HG03457 (cell line): ENCODE measurements around the gene GOLGA6D.
"Not testable (repeated sequence)": the region's sequence is repeated elsewhere in the genome, so short reads cannot be mapped to it uniquely, and the experiment has no call there.

Experiments used
- ATAC-seq: cut with Tn5 transposase; IDR thresholded peaks from one replicate; pipeline ENCODE4 v1.9.1; 2021; ENCODE audit warnings: moderate number of reproducible peaks; ENCODE audit not compliant: unreplicated experiment

GOLGA6D gene, protein sequence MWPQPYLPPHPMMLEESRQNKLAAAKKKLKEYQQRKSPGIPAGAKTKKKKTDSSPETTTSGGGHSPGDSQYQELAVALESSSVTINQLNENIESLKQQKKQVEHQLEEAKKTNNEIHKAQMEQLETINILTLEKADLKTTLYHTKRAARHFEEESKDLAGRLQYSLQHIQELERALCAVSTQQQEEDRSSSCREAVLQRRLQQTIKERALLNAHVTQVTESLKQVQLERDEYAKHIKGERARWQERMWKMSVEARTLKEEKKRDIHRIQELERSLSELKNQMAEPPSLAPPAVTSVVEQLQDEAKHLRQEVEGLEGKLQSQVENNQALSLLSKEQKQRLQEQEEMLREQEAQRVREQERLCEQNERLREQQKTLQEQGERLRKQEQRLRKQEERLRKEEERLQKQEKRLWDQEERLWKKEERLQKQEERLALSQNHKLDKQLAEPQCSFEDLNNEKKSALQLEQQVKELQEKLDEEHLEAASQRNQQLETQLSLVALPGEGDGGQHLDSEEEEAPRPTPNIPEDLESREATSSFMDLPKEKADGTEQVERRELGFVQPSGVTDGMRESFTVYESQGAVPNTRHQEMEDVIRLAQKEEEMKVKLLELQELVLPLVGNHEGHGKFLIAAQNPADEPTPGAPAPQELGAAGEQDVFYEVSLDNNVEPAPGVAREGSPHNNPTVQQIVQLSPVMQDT

DNA sequence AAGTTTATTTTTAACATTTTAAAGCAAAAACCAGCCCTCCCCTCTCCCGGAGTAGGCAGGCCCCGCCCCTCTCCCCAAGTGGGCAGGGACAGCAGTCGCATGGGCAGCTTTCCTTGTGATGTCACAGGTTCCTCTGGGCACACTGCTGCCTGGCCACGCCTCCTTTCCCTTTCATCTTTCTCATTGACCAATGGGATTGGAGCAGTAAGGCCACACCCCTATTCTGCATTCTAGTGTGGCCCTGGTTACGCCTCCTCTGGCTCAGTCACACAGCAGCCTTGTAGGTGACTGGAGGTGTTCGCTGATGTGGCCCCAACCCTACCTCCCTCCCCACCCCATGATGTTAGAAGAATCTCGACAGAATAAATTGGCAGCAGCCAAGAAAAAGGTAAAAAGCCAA, at the start of gene GOLGA6D:
Gene GOLGA6D (plus strand): TSS at position 264 of the 400 bp plus-strand sequence. CDS start 41 bp downstream, at position 305.
- ATAC-seq: not testable (repeated sequence)

DNA sequence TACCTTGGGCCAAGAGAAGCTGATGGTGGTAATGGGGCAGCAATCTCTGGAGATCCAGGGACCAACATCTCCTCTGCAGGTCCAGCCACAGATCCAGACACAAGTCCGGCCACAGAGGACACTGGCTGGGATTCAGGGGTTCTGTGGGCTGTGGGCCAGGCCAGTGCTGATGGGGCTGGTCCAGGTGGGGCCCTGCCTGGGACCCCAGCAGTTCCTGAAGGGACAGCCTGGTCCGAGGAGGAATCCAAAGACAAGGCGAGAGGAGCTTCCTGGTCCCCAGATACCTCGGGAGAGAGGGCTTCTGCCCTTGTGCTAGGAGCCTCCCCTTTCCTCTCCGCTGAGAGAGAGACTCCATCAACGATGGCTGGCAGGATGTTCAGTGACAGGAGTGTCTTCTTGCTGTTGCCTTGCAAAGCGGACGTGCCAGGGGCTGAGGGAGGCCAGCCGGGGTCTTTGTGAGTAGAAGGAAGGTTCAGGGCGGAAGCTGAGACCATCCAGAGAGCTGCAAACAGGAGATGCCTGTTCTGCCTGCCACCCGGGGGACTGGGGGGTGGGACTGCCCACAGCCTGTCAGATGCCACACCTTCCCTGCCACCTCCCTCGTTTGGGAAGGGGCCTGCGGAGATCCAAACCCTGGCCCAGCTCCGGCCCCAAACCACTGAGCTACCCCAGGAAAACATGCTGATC, 49.0 kb upstream of the GOLGA6D start:
- no peak for ATAC-seq

GRCh38 chr15:75234191-75234810, 48.3 kb upstream of the GOLGA6D start:
- no peak for ATAC-seq

GRCh38 chr15:75235051-75235673, 47.5 kb upstream of the GOLGA6D start:
- no peak for ATAC-seq

- no peak for ATAC-seq
Measured at GRCh38 chr15:75235760-75236729, 46.6 kb upstream of the GOLGA6D start.

- ATAC-seq: no peak
Measured at GRCh38 chr15:75237316-75237982, 45.2 kb upstream of the GOLGA6D start.

DNA sequence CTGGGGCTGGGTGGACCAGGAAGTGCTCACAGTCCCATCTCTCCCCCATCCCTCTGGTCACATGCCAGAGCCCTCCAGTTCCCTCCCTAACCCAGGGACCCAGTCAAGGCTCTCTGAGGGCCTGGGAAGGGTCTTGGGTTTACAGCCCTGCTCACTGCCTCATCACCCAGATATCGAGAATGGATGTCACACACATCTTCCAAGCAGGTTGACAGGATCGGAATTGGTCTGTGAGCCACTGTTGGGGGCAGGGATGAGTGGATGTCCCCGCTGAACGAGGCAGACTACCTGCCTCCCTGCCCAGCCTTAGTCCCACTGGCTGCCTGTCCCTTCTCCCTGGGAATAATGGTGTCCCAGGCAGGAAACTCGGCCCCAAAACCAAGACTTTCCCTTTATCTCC, 44.5 kb upstream of the GOLGA6D start:
- no peak for ATAC-seq

- ATAC-seq: not testable (repeated sequence)
Measured at GRCh38 chr15:75245741-75246140, 36.9 kb upstream of the GOLGA6D start.

- not testable (repeated sequence) for ATAC-seq
Measured at GRCh38 chr15:75248991-75249390, 33.6 kb upstream of the GOLGA6D start.

DNA sequence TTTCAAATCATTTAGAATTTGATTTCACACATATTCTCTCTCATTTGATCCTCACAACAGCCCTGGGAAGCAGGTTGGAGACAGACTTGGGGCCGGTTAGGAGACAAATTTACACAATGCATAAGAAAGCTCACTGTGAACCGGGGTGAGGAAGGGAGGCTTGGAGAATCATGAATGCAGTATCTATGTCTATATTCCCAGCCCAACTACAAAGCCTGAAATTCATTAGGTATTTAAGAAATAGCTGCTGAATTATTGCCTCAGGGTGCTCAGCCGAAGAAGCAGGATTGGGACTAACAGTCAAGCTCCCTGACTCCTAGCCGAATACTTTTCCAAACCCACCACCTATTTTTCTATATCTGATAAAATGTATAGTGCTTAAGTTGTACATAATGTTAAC, 32.9 kb upstream of the GOLGA6D start:
- no peak for ATAC-seq

- not testable (repeated sequence) for ATAC-seq
Measured at GRCh38 chr15:75251343-75251742, 31.3 kb upstream of the GOLGA6D start.

DNA sequence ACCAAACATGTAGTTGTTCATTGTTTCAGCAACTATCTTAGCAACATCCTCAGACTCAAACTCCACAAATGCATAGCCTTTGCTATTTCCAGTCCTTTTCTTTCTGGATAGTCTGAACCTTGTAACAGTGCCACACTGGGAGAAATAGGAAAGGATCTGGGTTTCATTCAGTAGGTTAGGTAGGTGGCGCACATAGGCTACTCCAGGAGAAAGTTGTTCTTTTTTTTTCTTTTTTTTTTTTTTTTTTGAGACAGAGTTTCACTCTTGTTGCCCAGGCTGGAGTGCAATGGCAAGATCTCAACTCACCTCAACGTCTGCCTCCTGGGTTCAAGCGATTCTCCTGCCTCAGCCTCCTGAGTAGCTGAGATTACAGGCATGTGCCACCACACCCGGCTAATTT, 30.4 kb upstream of the GOLGA6D start:
- not testable (repeated sequence) for ATAC-seq

GRCh38 chr15:75258034-75258433, 24.6 kb upstream of the GOLGA6D start, which contains the start of gene GOLGA6C:
GOLGA6C (plus strand) TSS chr15:75258334; CDS start chr15:75258599, 265 bp downstream.
- ATAC-seq: not testable (repeated sequence)

DNA sequence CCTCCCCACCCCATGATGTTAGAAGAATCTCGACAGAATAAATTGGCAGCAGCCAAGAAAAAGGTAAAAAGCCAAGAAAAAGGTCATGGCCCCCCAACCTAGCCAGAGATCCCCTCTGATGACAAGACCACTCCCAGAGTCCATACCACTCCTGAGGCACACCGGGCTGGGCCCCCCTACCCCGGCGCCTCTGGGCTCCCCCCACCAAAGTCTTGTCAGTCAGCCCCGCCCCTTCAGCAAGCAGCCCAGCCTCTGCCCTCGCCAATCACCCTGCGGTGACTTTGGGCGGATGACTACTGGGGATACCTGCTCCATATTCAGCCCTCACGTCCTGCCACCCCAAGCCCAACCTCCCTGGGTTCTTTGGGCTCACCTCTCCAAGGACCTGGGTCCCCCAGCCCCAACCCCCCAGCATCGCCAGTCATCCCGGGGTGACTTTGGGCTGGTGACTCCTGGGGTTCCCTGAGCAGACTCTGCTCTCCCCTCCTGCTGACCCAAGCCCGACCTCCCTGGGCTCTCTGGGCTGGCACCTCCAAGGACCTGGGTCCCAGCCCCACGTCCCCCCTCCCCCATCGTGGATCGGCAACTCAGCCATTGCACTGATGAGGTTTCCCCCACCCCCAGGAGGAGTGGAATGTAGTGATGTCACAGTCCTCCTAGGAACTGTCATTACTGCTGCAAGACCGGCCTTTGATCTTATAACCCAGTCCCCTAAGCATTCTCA, 23.9 kb upstream of the GOLGA6D start:
- not testable (repeated sequence) for ATAC-seq

GRCh38 chr15:75259873-75260272, 22.8 kb upstream of the GOLGA6D start:
- ATAC-seq: not testable (repeated sequence)

- ATAC-seq: not testable (repeated sequence)
Measured at GRCh38 chr15:75273751-75274359, 8.8 kb upstream of the GOLGA6D start.

DNA sequence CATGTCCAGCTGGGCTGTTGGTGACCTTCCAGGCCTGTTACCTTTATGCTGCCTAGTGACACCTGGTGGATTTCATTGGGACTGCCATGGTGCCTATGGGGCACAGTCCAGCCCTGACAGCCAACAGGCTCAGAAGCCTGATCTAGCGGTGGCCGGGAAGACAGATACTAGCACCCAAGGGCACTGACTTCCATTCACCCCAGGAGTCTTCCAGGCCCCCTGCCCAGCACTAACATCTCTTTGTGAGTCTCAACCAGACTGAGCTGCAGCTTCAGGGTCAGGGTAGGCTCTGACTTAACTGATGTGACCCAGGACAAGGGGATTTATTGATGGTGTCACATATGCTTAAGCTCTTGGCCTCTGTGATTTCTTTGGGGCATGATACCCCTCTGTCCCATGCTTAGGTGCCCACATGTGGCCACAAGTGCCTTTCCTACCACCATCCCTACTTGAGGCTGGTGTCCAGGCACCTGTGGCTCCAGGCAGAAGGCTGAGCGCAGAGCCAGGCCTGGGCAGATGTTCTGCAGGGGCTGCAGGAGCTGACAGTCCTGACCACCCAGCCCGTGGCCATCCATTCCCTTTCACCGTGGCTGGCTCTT, 8.0 kb upstream of the GOLGA6D start:
- not testable (repeated sequence) for ATAC-seq
